Ishikawa (cell line): ENCODE data around the gene EIPR1.

Experiments used
- CEBPB ChIP-seq: IDR thresholded peaks from 2 replicates; pipeline ENCODE4 v1.6.1; 2012
- EP300 ChIP-seq: IDR thresholded peaks from 2 replicates; pipeline ENCODE4 v1.6.1; 2012; ENCODE audit warnings: borderline replicate concordance
- FOXM1 ChIP-seq: IDR thresholded peaks from 2 replicates; pipeline ENCODE4 v1.6.1; 2012; ENCODE audit warnings: low read depth, borderline replicate concordance
- MAX ChIP-seq: IDR thresholded peaks from 2 replicates; pipeline ENCODE4 v1.6.1; 2012
- RAD21 ChIP-seq: IDR thresholded peaks from 2 replicates; pipeline ENCODE4 v1.6.1; 2012; ENCODE audit warnings: low read depth
- USF1 ChIP-seq: IDR thresholded peaks from 2 replicates; pipeline ENCODE4 v1.6.1; 2012
- YY1 ChIP-seq: IDR thresholded peaks from 2 replicates; pipeline ENCODE4 v1.6.1; 2012; ENCODE audit warnings: low read depth
- ZBTB7A ChIP-seq: IDR thresholded peaks from 2 replicates; pipeline ENCODE4 v1.6.1; 2012; ENCODE audit warnings: low read depth

- TF ChIP-seq EP300, result no peak
- TF ChIP-seq YY1, result no peak
- TF ChIP-seq CEBPB, result no peak
- no peak for TF ChIP-seq USF1
- no peak for TF ChIP-seq ZBTB7A
- no peak for TF ChIP-seq FOXM1
- TF ChIP-seq RAD21, result no peak
- no peak for TF ChIP-seq MAX
Measured at GRCh38 chr2:3289171-3289515, 88.5 kb downstream of the EIPR1 start.
